HG03378 (cell line): ENCODE data around the gene KSR2.
"Not testable (repeated sequence)": the region's sequence is repeated elsewhere in the genome, so short reads cannot be mapped to it uniquely, and the experiment has no call there.

Experiments
- ATAC-seq: cut with Tn5 transposase; IDR thresholded peaks from one replicate; pipeline ENCODE4 v1.9.1; 2021; ENCODE audit warnings: mild to moderate bottlenecking, moderate library complexity; ENCODE audit not compliant: unreplicated experiment

The KSR2 gene

GRCh38 chr12:117829108-117829507 is 139.7 kb downstream of the KSR2 start:
- ATAC-seq, result no peak

GRCh38 chr12:117827660-117828059 is 141.1 kb downstream of the KSR2 start:
- ATAC-seq, result no peak

GRCh38 chr12:117825827-117826226 is 143.0 kb downstream of the KSR2 start:
- no peak for ATAC-seq

DNA sequence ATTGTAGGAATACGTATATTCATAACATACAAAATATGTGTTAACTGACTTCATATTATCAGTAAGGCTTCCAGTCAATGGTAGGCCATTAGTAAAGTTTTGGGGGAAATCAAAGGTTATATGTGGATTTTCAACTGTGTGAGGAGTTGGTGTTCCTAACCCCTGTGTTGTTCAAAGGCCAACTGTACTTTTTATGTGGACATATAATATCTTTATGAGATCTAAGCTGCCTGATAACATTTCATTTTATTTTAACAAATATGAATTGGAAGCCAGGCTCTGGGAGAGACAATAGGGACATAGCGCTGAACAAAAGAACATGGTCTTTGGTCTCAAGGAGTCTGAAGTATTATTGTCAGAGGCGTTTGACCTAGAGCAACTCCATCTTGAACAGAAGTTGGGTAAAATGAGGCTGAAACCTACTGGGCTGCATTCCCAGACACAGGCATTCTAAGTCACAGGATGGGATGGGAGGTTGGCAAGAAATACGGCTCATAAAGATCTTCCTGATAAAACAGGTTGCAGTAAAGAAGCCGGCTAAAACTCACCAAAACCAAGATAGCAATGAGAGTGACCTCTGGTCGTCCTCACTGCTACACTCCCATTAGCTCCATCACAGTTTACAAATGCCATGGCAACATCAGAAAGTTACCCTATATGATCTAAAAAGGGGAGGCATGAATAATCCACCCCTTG is 147.2 kb downstream of the KSR2 start:
- ATAC-seq, result no peak

GRCh38 chr12:117820216-117820907 is 148.4 kb downstream of the KSR2 start:
- no peak for ATAC-seq

DNA sequence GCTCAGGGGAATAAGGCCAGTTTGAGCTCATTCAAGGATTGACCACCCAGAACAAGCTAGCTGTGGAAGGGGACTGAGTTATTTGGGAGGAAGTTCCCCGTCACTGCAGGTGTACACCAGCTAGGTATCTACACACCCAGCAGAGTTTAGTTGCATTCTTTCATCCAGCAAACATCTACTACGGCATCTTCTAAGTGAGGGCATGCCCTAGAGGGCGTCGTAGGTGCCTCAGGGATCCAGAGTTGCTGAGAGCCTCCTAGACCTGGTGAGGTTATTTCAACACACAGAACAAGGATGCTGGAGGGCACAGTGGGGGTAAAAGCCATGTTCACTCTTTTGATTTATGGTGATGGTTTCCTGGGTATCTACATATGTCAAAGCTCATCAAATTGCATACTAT is 149.6 kb downstream of the KSR2 start:
- no peak for ATAC-seq

- ATAC-seq, result no peak
Observed at GRCh38 chr12:117818400-117818799, 150.4 kb downstream of the KSR2 start.

GRCh38 chr12:117809509-117809908 is 159.3 kb downstream of the KSR2 start:
- ATAC-seq, result no peak

GRCh38 chr12:117807946-117808345 is 160.8 kb downstream of the KSR2 start:
- ATAC-seq, result no peak

DNA sequence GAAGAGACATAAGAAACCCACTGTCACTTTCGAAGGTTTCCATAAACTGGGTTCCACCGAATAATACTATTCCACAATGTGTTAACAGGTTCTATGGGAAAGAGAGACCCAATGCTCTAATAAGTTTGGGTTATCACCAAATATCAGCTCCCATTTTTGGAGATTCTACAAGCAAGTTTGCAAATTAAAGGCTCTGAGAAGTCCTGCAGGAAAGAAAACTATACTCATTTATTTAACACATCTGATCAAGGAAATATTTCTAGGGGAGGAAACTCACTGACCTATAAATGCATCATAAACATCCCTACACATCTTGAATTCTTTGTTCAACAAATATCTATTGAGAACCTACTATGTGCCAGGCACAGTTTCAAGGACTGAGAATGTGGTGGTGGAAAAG is 161.4 kb downstream of the KSR2 start:
- no peak for ATAC-seq

DNA sequence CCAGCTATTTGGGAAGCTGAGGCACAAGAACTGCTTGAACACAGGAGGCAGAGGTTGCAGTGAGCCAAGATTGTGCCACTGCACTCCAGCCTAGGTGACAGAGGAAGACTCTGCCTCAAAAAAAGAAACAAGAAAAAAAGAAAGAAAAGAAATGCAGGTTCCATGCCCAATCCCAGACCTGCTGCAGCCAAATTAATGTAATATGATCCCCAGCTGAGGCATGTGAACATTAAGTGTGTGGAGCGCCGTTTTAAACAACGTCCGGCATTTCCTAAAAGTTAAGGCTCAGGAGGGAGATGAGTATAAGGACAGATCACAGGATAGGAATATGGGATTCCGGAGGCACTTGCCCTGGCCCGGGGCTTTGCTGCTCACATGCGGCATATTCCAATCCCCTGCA is 162.9 kb downstream of the KSR2 start:
- ATAC-seq, result no peak

DNA sequence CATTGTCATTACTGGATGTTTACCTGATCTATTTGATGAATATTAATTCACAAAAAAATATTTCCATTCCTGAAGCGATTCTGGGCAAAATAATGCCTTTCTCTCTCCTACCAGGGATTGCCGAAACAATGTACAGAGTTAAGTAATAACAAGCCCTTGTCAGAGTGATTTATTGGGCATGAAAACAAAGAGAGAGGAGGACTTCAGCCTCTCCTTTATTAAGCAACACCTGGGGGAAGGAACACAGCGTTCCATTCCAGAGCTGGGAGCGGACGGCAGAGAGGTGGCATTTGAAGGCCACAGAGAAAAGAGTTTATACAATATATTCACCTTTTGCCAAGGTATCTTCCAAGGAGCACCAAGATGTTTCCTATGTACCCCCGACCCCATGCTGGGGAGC is 165.8 kb downstream of the KSR2 start:
- no peak for ATAC-seq

DNA sequence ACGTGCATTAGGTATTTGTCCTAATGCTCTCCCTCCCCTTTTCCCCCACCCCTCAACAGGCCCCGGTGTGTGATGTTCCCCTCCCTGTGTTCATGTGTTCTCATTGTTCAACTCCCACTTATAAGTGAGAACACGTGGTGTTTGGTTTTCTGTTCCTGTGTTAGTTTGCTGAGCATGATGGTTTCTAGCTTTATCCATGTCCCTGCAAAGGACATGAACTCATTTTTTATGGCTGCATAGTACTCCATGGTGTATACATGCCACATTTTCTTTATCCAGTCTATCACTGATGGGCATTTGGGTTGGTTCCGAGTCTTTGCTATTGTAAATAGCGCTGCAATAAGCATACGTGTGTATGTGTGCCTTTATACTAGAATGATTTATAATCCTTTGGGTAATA is 168.1 kb downstream of the KSR2 start:
- not testable (repeated sequence) for ATAC-seq

DNA sequence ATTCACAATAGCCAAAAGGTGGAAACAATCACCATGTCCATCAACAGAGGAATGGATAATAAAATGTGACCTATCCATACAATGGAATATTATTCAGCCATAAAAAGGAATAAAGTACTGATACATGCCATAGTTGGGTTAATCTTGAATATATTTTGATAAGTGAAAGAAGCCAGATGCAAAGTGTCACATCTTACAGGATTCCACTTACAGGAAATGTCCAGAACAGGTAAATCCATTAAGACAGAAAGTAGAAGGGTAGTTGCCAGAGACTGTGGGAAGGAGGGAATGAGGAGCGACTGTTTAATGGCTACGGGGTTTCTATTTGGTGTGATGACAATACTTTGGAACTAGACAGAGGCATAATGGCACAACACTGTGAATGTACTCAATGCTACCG is 171.6 kb downstream of the KSR2 start:
- no peak for ATAC-seq

DNA sequence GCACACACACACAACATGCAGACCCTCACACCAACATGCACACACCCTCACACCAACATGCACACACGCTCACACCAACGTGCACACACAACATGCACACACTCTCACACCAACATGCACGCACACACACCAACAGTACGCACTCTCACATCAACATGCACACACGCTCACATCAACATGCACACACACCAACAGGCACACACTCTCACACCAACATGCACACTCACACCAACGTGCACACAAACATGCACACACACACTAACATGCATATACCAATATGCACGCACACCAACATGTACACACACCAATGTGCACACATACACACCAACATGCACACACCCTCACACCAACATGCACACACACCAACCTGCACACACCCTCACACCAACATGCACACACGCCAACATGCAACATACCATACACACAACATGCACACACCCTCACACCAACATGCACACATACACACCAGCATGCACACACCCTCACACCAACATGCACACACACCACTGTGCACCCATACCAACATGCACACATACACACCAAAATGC is 175.8 kb downstream of the KSR2 start:
- ATAC-seq, result no peak

- no peak for ATAC-seq
Observed at GRCh38 chr12:117792471-117792870, 176.3 kb downstream of the KSR2 start.

- no peak for ATAC-seq
Observed at GRCh38 chr12:117790948-117791347, 177.8 kb downstream of the KSR2 start.

GRCh38 chr12:117790198-117790597 is 178.6 kb downstream of the KSR2 start:
- no peak for ATAC-seq

- no peak for ATAC-seq
Observed at GRCh38 chr12:117789195-117789912, 179.4 kb downstream of the KSR2 start.

GRCh38 chr12:117778656-117779055 is 190.1 kb downstream of the KSR2 start:
- no peak for ATAC-seq

GRCh38 chr12:117774941-117775775 is 193.6 kb downstream of the KSR2 start:
- no peak for ATAC-seq
